GM23248 (cell line): ENCODE measurements around the gene KIF16B.

Source experiments
- EZH2 ChIP-seq: fragments of 200-600 bp; sonication (generic); IDR thresholded peaks from 2 replicates; pipeline ENCODE4 v1.6.1; 2018; ENCODE audit warnings: antibody characterized with exemption, mild to moderate bottlenecking; ENCODE audit not compliant: insufficient read depth, poor library complexity, severe bottlenecking
- EZH2phosphoT487 ChIP-seq: fragments of 200-600 bp; sonication (generic); IDR thresholded peaks from 2 replicates; pipeline ENCODE4 v1.6.1; 2018; ENCODE audit warnings: antibody characterized with exemption, moderate library complexity, mild to moderate bottlenecking, low read depth; ENCODE audit not compliant: insufficient read depth

DNA sequence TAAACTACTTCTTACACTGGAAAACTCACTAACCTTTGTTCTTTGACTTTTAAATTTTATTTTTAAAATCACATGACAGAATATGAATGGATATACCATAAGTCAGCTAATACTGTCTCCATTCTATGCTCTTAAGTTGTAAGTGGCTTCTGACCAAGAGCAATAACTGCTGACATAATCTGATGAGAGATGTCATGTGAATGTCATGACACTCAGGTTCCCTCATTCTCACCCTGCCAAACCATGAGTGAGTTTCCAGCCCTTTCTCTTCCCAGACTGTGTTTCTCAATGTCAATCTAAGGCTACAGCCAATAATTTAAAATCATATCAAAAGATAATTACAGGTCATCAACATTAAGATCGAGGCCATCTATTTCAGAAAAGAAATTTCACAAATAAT is 39.7 kb downstream of the KIF16B start:
- TF ChIP-seq EZH2 (no peak), EZH2phosphoT487 (no peak)
